AG04450 (cell line): ENCODE data around the gene WDFY1. TPM values are rescaled to one million over a fixed set of nuclear protein-coding genes. Genes with fewer than 3 reads are reported as not detected.

ENCODE experiments used
- CTCF ChIA-PET: fragments of 300-600, 350-600 bp; formaldehyde crosslinking; extraction: SDS; loops from one replicate; lab custom pipeline; 2022; ENCODE audit warnings: antibody characterized with exemption, inconsistent platforms; lab: Charles Lee
- POLR2A ChIA-PET: fragments of 350-600 bp; formaldehyde crosslinking; extraction: SDS; loops from one replicate; lab custom pipeline; 2021; ENCODE audit warnings: antibody characterized with exemption, inconsistent platforms; lab: Yijun Ruan, JAX
- DNase-seq: peaks from one replicate; pipeline ENCODE4 v3.0.0-alpha.2; 2011; ENCODE audit warnings: low read depth, low spot score
- H3K27ac ChIP-seq: one replicate; pipeline ENCODE4 v1.5.1; 2012; ENCODE audit warnings: low read depth, low read length, control low read depth
- H3K27me3 ChIP-seq: one replicate; pipeline ENCODE4 v1.6.0; 2012; ENCODE audit warnings: low read length; ENCODE audit not compliant: control insufficient read depth, insufficient read depth
- H3K4me3 ChIP-seq: 2 replicates; pipeline ENCODE4 v1.5.1; 2011; ENCODE audit warnings: mild to moderate bottlenecking, low read depth, low read length, control low read depth
- H3K9me3 ChIP-seq: 2 replicates; pipeline ENCODE4 v1.5.1; 2012; ENCODE audit warnings: low read length; ENCODE audit not compliant: control insufficient read depth, insufficient read depth
- polyA plus RNA-seq: library from polyadenylated mRNA; depleted of rRNA; stranded (reverse); fragments of >200 nt; gene quantifications from 2 replicates; pipeline ENCODE4 v1.2.3, GENCODE V29; 2011
- TF ChIP-seq, protein P1 (sequence below): IDR thresholded peaks from 2 replicates; pipeline ENCODE4 v1.5.1; 2011; ENCODE audit warnings: low read depth, low read length, control low read depth, inconsistent platforms

The WDFY1 gene
- polyA plus RNA-seq, 1 experiment, result 74.8 TPM

DNA sequence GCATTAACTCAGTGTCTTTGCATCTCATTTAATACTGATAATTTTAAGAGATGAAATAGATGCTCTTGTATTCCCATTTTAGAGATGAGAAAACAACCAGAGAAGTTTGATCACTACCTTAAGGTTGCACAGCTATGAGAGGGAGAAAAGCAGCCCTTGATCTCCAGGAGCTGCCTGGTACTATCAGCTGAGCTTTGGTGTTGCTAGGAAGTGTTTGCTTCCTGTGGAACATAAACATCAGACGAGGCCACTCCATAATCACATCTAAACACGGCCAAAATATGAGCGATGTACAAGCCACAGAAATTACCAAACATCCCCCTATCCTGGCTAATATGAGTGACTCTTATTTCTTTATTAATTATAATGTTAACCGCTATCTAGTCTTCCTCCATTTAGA, 620 bp upstream of the WDFY1 start:
- CTCF ChIA-PET, result interaction anchor here (1.0 kb wide), 1 partner anchor 9 kb away, joined by 3 read pairs; no protein-coding TSS in a partner anchor
- no peak overlapping the region for H3K27ac ChIP-seq
- TF ChIP-seq, protein P1, sequence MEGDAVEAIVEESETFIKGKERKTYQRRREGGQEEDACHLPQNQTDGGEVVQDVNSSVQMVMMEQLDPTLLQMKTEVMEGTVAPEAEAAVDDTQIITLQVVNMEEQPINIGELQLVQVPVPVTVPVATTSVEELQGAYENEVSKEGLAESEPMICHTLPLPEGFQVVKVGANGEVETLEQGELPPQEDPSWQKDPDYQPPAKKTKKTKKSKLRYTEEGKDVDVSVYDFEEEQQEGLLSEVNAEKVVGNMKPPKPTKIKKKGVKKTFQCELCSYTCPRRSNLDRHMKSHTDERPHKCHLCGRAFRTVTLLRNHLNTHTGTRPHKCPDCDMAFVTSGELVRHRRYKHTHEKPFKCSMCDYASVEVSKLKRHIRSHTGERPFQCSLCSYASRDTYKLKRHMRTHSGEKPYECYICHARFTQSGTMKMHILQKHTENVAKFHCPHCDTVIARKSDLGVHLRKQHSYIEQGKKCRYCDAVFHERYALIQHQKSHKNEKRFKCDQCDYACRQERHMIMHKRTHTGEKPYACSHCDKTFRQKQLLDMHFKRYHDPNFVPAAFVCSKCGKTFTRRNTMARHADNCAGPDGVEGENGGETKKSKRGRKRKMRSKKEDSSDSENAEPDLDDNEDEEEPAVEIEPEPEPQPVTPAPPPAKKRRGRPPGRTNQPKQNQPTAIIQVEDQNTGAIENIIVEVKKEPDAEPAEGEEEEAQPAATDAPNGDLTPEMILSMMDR, result no peak
- no peak overlapping the region for H3K4me3 ChIP-seq
- DNase-seq, result no peak
- no peaks in the 10 kb centered on the region for H3K27me3 ChIP-seq
- POLR2A ChIA-PET, result interaction anchor here (0.6 to 0.7 kb wide), 3 partner anchors 9 to 1894 kb away, joined by 3 to 8 read pairs (median 4); no protein-coding TSS in a partner anchor
- no peaks in the 10 kb centered on the region; the same call in 1 of the 2 replicates for H3K9me3 ChIP-seq

DNA sequence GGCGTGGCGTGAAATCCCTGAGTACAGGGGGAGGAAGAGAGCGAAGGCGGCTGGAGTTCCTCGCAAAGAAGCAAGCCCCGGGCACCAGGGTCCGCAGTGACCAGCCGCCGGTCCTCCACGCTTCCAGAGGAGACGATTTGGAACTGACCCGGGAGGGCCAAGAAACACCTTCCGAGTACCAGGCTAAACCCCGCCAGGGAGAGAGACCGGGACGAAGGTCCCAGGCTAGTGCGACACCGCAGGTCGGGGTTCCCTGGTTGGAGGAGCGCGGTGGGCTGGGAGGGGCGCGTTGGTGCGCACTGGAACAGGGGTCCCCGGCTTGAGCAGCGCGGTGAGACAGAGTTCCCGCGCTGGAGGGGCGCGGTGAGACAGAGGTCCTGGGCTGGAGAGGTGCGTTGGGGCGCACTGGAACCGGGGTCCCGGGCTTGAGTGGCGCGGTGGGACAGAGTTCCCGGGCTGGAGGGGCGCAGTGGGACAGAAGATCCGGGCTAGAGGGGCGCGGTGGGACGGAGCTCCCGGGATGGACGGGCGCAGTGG, 901 bp downstream of the WDFY1 start:
- no peaks in the 10 kb centered on the region for H3K27me3 ChIP-seq
- H3K9me3 ChIP-seq, result no peaks in the 10 kb centered on the region; the same call in 1 of the 2 replicates
- DNase-seq, result no peak
- peak overlapping the region; percentile 68 for H3K27ac ChIP-seq
- TF ChIP-seq, protein P1, result no peak
- POLR2A ChIA-PET, result interaction anchor here (0.6 to 1.2 kb wide), 3 partner anchors 10 to 31 kb away, joined by 6 to 11 read pairs (median 7); no protein-coding TSS in a partner anchor
- peak overlapping the region; percentile 91 for H3K4me3 ChIP-seq
- CTCF ChIA-PET, result interaction anchor here (0.7 kb wide), 2 partner anchors 152 to 340 kb away, joined by 3 read pairs; no protein-coding TSS in a partner anchor

DNA sequence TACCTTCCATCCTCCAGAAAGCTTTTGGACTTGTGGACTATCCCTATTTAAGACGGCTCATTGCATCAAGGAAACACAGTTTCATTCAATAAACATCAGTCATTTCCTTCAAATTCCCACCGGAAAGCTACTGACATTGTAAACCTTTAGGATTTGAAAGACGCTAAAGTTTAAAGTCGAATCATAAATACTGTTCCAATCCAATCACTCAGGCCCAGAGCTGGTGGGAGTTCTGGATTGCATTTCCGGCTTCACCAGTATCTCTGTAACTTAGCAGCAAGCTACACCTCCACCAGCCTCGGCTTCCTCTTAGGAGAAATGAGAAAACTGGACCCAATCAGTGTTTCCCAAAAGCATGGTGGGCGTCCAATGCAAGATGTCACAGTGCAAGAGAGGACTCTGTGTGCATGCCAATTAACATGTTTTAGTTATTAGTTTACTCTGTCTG, 1.6 kb downstream of the WDFY1 start:
- ChIA-PET POLR2A (interaction anchor here (0.6 to 1.2 kb wide), 2 partner anchors 11 to 27 kb away, joined by 6 to 11 read pairs; no protein-coding TSS in a partner anchor), CTCF (interaction anchor here (0.5 kb wide), 1 partner anchor 373 kb away, joined by 3 read pairs; no protein-coding TSS in a partner anchor)
- H3K27me3 ChIP-seq, result no peaks in the 10 kb centered on the region
- TF ChIP-seq, protein P1, result no peak
- peak overlapping the region; percentile 91 for H3K4me3 ChIP-seq
- H3K27ac ChIP-seq, result no peak overlapping the region
- no peaks in the 10 kb centered on the region; the same call in 1 of the 2 replicates for H3K9me3 ChIP-seq
- DNase-seq, result no peak

DNA sequence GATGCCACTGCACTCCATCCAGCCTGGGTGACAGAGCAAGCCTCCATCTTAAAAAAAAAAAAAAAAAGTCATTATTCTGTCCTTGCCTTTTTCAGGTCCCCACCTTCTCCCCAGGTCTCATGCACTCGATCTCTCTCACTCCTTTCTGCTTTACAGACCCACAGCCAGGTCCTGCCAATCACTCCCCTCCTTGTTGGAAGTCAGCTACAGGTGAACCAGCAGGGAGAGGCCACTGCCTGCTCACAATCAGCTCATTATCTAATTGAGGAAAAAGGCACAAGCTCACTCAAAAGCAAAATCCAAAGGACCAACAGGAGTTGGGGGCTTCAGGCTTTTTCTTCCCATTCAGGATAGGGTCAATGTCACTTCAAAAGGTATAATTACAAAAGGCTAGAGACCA, 2.0 kb downstream of the WDFY1 start:
- TF ChIP-seq, protein P1, result no peak
- no peak overlapping the region for H3K27ac ChIP-seq
- peak overlapping the region; percentile 91 for H3K4me3 ChIP-seq
- POLR2A ChIA-PET, result interaction anchor here (1.2 kb wide), 1 partner anchor 11 kb away, joined by 11 read pairs; no protein-coding TSS in a partner anchor
- H3K27me3 ChIP-seq, result no peaks in the 10 kb centered on the region
- H3K9me3 ChIP-seq, result no peaks in the 10 kb centered on the region; the same call in 1 of the 2 replicates
- CTCF ChIA-PET, result interaction anchor here (0.5 kb wide), 1 partner anchor 373 kb away, joined by 3 read pairs; no protein-coding TSS in a partner anchor
- no peak for DNase-seq
